CD4-positive, alpha-beta memory T cell (primary cell): ENCODE data around the gene CFAP119. TPM values are rescaled to one million over a fixed set of nuclear protein-coding genes. Genes with fewer than 3 reads are reported as not detected.

Experiments
- CTCF ChIA-PET: fragments of 350-600 bp; sonication (Branson Sonifier 250); formaldehyde crosslinking; loops from one replicate; lab custom pipeline; 2021; ENCODE audit warnings: inconsistent platforms; ENCODE audit not compliant: partially characterized antibody; lab: Charles Lee
- POLR2A ChIA-PET: fragments of 350-600 bp; sonication (Branson Sonifier 250); formaldehyde crosslinking; loops from one replicate; lab custom pipeline; 2021; ENCODE audit not compliant: partially characterized antibody; lab: Charles Lee
- DNase-seq, 5 donors: peaks; one replicate each; pipeline versions ENCODE4 v3.0.0 to v3.0.0-alpha.2; 2020 to 2022; ENCODE audit warnings: mixed read lengths in 1 of 5
- H3K27ac ChIP-seq: one replicate; pipeline ENCODE4 v1.7.0; 2013; ENCODE audit warnings: low read depth, low read length
- H3K27me3 ChIP-seq: 2 replicates; pipeline ENCODE4 v1.7.0; 2013; ENCODE audit warnings: mild to moderate bottlenecking, low read length, moderate library complexity; ENCODE audit not compliant: insufficient read depth
- H3K36me3 ChIP-seq: 2 replicates; pipeline ENCODE4 v1.7.0; 2013; ENCODE audit warnings: mild to moderate bottlenecking, low read length, moderate library complexity; ENCODE audit not compliant: insufficient read depth
- H3K4me1 ChIP-seq: 2 replicates; pipeline ENCODE4 v1.7.0; 2013; ENCODE audit warnings: mild to moderate bottlenecking, low read length, moderate library complexity; ENCODE audit not compliant: insufficient read depth
- H3K4me3 ChIP-seq, 2 donors: one replicate each; pipeline ENCODE4 v1.7.0; 2013; ENCODE audit warnings: low read length in 2 of 2, mild to moderate bottlenecking in 1 of 2
- H3K9me3 ChIP-seq, 2 donors: one replicate each; pipeline ENCODE4 v1.7.0; 2013; ENCODE audit warnings: low read length in 2 of 2, control low read depth in 1 of 2; ENCODE audit not compliant: control insufficient read depth in 1 of 2
- H3K27ac Mint-ChIP-seq, 7 donors: one replicate each; pipeline ENCODE4 v1.8.0; 2020 to 2021; ENCODE audit warnings: mixed read lengths in 7 of 7, mild to moderate bottlenecking in 6 of 7, inconsistent platforms in 3 of 7, moderate library complexity in 3 of 7
- H3K27me3 Mint-ChIP-seq, 2 donors: one replicate each; pipeline ENCODE4 v1.8.0; 2020 to 2021; ENCODE audit warnings: mixed read lengths in 2 of 2
- H3K36me3 Mint-ChIP-seq, 2 donors: one replicate each; pipeline ENCODE4 v1.8.0; 2020 to 2021; ENCODE audit warnings: mixed read lengths in 2 of 2, inconsistent platforms in 1 of 2, mild to moderate bottlenecking in 1 of 2
- H3K4me1 Mint-ChIP-seq, 4 donors: one replicate each; pipeline ENCODE4 v1.8.0; 2020 to 2021; ENCODE audit warnings: mixed read lengths in 4 of 4, mild to moderate bottlenecking in 1 of 4
- H3K4me3 Mint-ChIP-seq, 8 donors: one replicate each; pipeline ENCODE4 v1.8.0; 2020 to 2021; ENCODE audit warnings: mixed read lengths in 8 of 8, mild to moderate bottlenecking in 7 of 8, moderate library complexity in 6 of 8, inconsistent platforms in 3 of 8
- H3K9me3 Mint-ChIP-seq, 8 donors: one replicate each; pipeline ENCODE4 v1.8.0; 2020 to 2021; ENCODE audit warnings: mixed read lengths in 8 of 8, mild to moderate bottlenecking in 5 of 8, inconsistent platforms in 3 of 8, moderate library complexity in 1 of 8
- intact Hi-C: fragments of 100-400 bp; cut with micrococcal nuclease; formaldehyde crosslinking; loops from one replicate; pipeline ENCODE4 v1.15.1; 2023
- polyA plus RNA-seq, 2 donors: library from polyadenylated mRNA; unstranded; fragments of 300-500 nt; fragmentation: Illumina TruSeq; gene quantifications; one replicate each; pipeline ENCODE4 v1.2.3, GENCODE V29; 2021
- total RNA-seq, 2 experiments: library from RNA; stranded (reverse); gene quantifications; one replicate each; pipeline ENCODE4 v1.2.3, GENCODE V29; 2021

The CFAP119 gene
- total and polyA plus RNA-seq, 4 experiments from 2014 or later = 0.22 to 3.4 (median 1.5) TPM

GRCh38 chr16:30780549-30780948, 18.7 kb upstream of the CFAP119 start:
- Histone ChIP-seq H3K4me3 (no peak overlapping the region), H3K36me3 (no peaks in the 10 kb centered on the region), H3K27ac (no peak overlapping the region), H3K27me3 (no peaks in the 10 kb centered on the region), H3K4me1 (peaks cover 6% of the 10 kb centered on the region), H3K9me3 (no peaks in the 10 kb centered on the region)
- no peaks in the 10 kb centered on the region for H3K9me3 Mint-ChIP-seq
- H3K27ac Mint-ChIP-seq = no peak overlapping the region
- H3K36me3 Mint-ChIP-seq = peaks cover 3% of the 10 kb centered on the region in 2 donors
- peaks cover 4 to 23% (median 7%) of the 10 kb centered on the region in 4 donors for H3K4me1 Mint-ChIP-seq
- ChIA-PET POLR2A (no interaction called here), CTCF (no interaction called here)
- no peaks in the 10 kb centered on the region for H3K27me3 Mint-ChIP-seq
- intact Hi-C loops = no loop called here
- no peak for DNase-seq
- no peak overlapping the region for H3K4me3 Mint-ChIP-seq

DNA sequence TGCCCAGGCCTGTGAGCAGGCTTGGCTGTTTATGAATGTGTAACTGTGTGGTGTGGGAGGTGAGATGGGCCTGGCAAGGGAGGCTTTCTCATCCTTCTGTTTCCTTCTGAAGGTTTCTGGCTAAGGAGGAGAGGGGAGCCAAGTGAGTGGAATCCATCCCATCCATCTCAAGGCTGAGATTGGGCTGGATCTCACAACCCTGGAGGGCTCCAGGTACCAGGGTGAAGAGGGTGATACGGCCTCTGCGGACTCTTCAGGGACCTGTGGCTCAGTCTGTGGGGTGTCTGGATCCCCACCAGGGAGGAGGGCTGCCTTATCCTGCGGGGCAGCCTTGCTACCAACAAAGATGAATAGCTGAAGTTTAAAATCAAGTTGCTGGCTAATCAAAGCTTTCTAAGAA, 18.2 kb upstream of the CFAP119 start:
- H3K27ac Mint-ChIP-seq = peak overlapping the region in 1 of 7 donors; percentile 13

GRCh38 chr16:30779596-30779995, 17.7 kb upstream of the CFAP119 start:
- Histone ChIP-seq H3K4me1 (peaks cover 12% of the 10 kb centered on the region), H3K27me3 (no peaks in the 10 kb centered on the region), H3K27ac (no peak overlapping the region), H3K4me3 (no peak overlapping the region), H3K36me3 (no peaks in the 10 kb centered on the region), H3K9me3 (no peaks in the 10 kb centered on the region)
- Mint-ChIP-seq H3K27ac (peak overlapping the region in 1 of 7 donors; percentile 13), H3K4me1 (peaks cover 4 to 18% (median 12%) of the 10 kb centered on the region in 4 donors), H3K9me3 (no peaks in the 10 kb centered on the region), H3K4me3 (no peak overlapping the region), H3K36me3 (peaks cover 3 to 6% of the 10 kb centered on the region in 2 donors), H3K27me3 (no peaks in the 10 kb centered on the region)
- POLR2A ChIA-PET = no interaction called here
- CTCF ChIA-PET = no interaction called here
- intact Hi-C loops = no loop called here
- DNase-seq = no peak

More for the DNA sequence above, 18.2 kb upstream of the CFAP119 start:
- no peak for DNase-seq
- no peak overlapping the region for H3K4me3 Mint-ChIP-seq
- ChIA-PET POLR2A (no interaction called here), CTCF (no interaction called here)
- H3K4me1 Mint-ChIP-seq = peaks cover 4 to 22% (median 9%) of the 10 kb centered on the region in 4 donors
- no peaks in the 10 kb centered on the region for H3K9me3 Mint-ChIP-seq
- no peaks in the 10 kb centered on the region for H3K9me3 ChIP-seq
- intact Hi-C loops = no loop called here
- no peaks in the 10 kb centered on the region for H3K27me3 ChIP-seq
- no peaks in the 10 kb centered on the region for H3K36me3 ChIP-seq
- no peaks in the 10 kb centered on the region for H3K27me3 Mint-ChIP-seq
- peaks cover 3% of the 10 kb centered on the region in 2 donors for H3K36me3 Mint-ChIP-seq
- H3K27ac ChIP-seq = no peak overlapping the region
- no peak overlapping the region for H3K4me3 ChIP-seq
- peaks cover 9% of the 10 kb centered on the region for H3K4me1 ChIP-seq

DNA sequence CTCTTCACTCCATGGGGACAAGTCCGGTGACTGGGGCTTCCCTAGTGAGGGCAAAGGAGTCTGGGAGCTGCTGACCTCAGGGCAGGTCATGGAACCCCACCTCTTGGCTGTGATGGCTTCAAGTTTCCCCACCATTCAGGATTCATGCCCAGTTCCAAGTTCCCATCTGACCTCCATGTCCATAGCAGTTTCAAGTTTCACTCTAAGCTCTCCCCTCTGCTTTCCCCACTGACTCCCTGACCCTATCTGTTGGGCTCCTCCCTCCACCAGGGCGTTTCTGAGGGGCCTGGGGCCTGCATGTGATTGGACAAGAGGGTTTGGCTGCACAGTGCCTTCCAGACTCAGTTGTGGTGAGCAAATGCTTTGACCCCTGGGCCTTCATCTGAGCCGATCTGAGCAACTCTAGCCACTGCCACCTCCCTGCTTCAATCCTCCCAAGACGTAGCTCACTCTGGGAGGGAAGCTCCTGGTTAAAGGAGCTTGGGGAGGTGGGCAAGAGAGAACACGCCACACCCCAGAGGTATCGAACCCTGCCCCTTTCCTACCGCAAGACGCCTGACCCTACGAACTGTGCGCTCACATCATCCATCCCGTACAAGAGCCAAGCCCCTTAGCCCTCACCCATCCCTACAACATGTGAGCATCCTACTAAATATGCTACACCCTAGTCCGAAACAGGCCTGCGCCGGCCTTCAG, 16.8 kb upstream of the CFAP119 start:
- H3K4me1 Mint-ChIP-seq = peaks cover 4 to 20% (median 12%) of the 10 kb centered on the region in 4 donors

DNA sequence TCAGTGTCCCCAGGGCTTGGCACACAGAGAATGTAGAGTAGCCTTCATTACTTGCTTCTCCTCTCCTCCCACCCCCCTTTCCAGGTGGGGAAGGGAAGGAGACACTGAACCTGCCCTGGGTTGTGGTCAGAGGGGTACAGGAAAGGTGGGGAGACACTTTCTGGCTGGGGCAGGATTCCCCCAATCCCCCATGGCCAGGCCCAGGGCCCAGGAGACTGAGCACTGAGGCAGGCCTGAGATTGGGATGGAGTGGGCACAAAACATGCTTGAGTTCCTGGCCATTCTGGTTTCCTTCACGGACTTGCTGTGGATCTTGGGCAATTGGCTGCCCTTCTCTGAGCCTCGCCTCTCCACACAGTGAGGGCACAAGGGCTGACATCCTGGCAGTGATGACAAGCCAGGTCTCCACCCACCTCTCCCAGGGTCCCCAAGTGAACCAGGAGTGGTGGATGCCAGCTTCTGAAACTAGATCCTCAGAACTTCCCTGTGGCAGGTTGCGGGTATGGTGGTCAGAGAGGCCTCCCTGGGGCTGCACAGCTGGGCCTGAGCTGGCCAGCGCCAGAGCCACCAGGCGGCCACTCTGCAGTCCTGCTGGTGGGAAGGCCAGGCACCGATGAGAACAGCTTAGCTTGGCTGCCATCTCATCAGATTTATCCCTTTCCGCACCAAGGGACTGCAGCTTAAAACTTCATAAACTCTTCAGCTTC, 15.9 kb upstream of the CFAP119 start:
- no peaks in the 10 kb centered on the region for H3K9me3 Mint-ChIP-seq
- Histone ChIP-seq H3K27me3 (no peaks in the 10 kb centered on the region), H3K4me3 (no peak overlapping the region), H3K27ac (no peak overlapping the region), H3K9me3 (no peaks in the 10 kb centered on the region), H3K36me3 (peaks cover 9% of the 10 kb centered on the region), H3K4me1 (peaks cover 12% of the 10 kb centered on the region)
- no peak for DNase-seq
- peaks cover 7 to 15% of the 10 kb centered on the region in 2 donors for H3K36me3 Mint-ChIP-seq
- H3K4me1 Mint-ChIP-seq = peaks cover 10 to 26% (median 18%) of the 10 kb centered on the region in 4 donors
- no peaks in the 10 kb centered on the region for H3K27me3 Mint-ChIP-seq
- ChIA-PET POLR2A (no interaction called here), CTCF (no interaction called here)
- peak overlapping the region in 4 of 8 donors; percentile 48 to 92 (median 76) for H3K4me3 Mint-ChIP-seq
- intact Hi-C loops = no loop called here
- H3K27ac Mint-ChIP-seq = no peak overlapping the region

More for the DNA sequence above, 16.8 kb upstream of the CFAP119 start:
- Mint-ChIP-seq H3K27me3 (no peaks in the 10 kb centered on the region), H3K9me3 (no peaks in the 10 kb centered on the region), H3K27ac (peak overlapping the region in 3 of 7 donors; percentile 3 to 59 (median 42)), H3K36me3 (peaks cover 3 to 10% of the 10 kb centered on the region in 2 donors), H3K4me3 (peak overlapping the region in 3 of 8 donors; percentile 28 to 60 (median 54))
- Histone ChIP-seq H3K27me3 (no peaks in the 10 kb centered on the region), H3K9me3 (no peaks in the 10 kb centered on the region), H3K36me3 (no peaks in the 10 kb centered on the region), H3K27ac (no peak overlapping the region), H3K4me1 (peaks cover 12% of the 10 kb centered on the region), H3K4me3 (no peak overlapping the region)
- DNase-seq = no peak
- ChIA-PET CTCF (no interaction called here), POLR2A (no interaction called here)
- intact Hi-C loops = no loop called here

DNA sequence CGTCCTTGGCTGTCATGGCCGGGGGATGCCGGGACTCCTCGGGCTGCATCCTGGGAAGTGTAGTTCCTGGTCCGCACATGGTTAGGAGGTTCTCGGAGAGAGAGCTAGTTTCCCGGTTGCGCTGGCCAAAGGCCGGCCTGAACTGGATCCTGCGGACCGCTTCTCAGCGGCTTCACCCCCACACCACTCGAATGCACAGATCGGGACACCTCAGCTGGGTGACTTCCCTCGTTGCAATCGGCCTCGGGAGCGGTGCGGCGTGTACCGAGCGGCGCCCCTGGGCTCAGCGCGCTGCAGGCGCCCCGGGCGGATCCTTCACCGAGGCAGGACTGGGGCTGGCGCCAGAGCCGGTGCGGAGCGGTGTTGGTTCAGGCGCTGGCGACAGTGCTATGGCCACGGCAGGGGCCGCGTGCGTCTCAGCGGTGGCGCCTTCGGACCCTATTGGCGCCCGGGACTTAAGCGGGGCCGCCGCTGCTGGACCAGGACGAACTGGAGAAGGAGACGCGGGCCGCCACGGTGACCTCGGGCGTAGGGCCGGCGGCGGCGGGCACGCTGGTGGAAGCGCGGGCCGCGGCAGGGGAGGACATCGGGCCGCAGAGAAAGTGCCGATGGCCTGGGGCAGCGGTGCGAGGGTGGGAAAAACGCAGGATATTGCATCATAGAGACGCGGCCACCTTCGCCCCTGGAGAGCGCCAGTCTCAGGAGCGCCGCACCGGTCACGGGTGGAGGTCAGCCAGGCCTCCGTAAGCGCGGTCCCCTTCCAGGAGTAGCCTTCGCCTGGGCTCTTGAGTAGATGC, 13.7 kb upstream of the CFAP119 start:
- no peak overlapping the region for H3K27ac ChIP-seq
- intact Hi-C loops = loop anchor here (1.0 kb wide), 2 partner anchors 12 to 39 kb away; partner anchors contain the start of gene ZNF629
- peak; percentile 42 to 59 (median 53) for DNase-seq
- H3K27ac Mint-ChIP-seq = peak overlapping the region in 5 of 7 donors; percentile 48 to 84 (median 76)
- H3K27me3 ChIP-seq = no peaks in the 10 kb centered on the region
- no peaks in the 10 kb centered on the region for H3K27me3 Mint-ChIP-seq
- H3K9me3 Mint-ChIP-seq = no peaks in the 10 kb centered on the region
- no peaks in the 10 kb centered on the region for H3K9me3 ChIP-seq
- H3K4me3 Mint-ChIP-seq = peak overlapping the region; percentile 90 to 94 (median 94)
- peak overlapping the region; percentile 64 to 81 for H3K4me3 ChIP-seq
- POLR2A ChIA-PET = interaction anchor here (0.7 to 2.6 kb wide), 8 partner anchors 8 to 298 kb away, joined by 3 to 19 read pairs (median 4); partner anchors contain the start of genes PHKG2, ZNF646 and ZNF668
- CTCF ChIA-PET = interaction anchor here (1.0 kb wide), 1 partner anchor 12 kb away, joined by 3 read pairs; no protein-coding TSS in a partner anchor
- H3K4me1 ChIP-seq = peaks cover 12% of the 10 kb centered on the region
- peaks cover 28% of the 10 kb centered on the region for H3K36me3 ChIP-seq
- peaks cover 17 to 34% of the 10 kb centered on the region in 2 donors for H3K36me3 Mint-ChIP-seq
- H3K4me1 Mint-ChIP-seq = peaks cover 14 to 32% (median 22%) of the 10 kb centered on the region in 4 donors
